ENCODE results near the gene NSG2.

DNA sequence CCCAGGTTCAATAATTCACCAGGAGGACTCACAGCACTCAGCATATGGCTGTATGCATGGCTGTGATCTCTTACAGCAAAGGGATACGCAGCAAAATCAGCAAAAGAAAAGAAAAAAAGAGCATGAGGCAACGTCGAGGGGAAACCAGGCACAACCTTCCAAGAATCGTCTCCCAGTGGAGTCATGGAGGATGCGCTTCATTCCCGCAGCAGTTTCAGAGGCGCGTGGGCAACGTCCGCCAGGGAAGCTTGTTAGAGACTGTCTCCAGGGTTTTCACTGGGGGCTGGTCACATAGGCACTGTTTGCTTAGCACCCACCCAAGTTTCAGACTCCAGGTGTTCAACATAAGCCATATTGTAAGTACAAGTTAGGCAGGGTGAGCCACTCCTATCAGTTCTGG lies 44.6 kb downstream of the NSG2 start:
- TF ChIP-seq POLR2A (IDR thresholded peaks at IDR 0.05; ENCODE audit: low read depth, low read length) (no peak), TAF1 (IDR thresholded peaks at IDR 0.05; ENCODE audit: low read depth, low read length) (no peak), SPI1 (IDR thresholded peaks at IDR 0.05; ENCODE audit: low read depth, low read length) (no peak), PAX5 (IDR thresholded peaks at IDR 0.05; ENCODE audit: insufficient read depth, low read length, severe bottlenecking) (no peak), POU2F2 (IDR thresholded peaks at IDR 0.05; ENCODE audit: low read depth, low read length) (no peak), POLR2AphosphoS5 (IDR thresholded peaks at IDR 0.05; ENCODE audit: low read depth, low read length) (no peak)
